A673 (cell line): Measurements from ENCODE around the gene IDI2.

Experiments used
- CTCF ChIP-seq: fragments of 300-800, 200-600 bp; sonication (generic); conservative IDR thresholded peaks from 2 replicates; pipeline ENCODE4 v1.5.1; 2017; ENCODE audit warnings: low read depth, mild to moderate bottlenecking, antibody characterized with exemption, low read length, moderate library complexity, mixed read lengths
- EZH2 ChIP-seq: fragments of 200-600 bp; sonication (generic); IDR thresholded peaks from 2 replicates; pipeline ENCODE4 v1.6.1; 2017; ENCODE audit warnings: borderline replicate concordance, low read depth, mild to moderate bottlenecking, mixed read lengths, antibody characterized with exemption, low read length; ENCODE audit not compliant: poor library complexity, severe bottlenecking

GRCh38 chr10:1036341-1036791 is 10.7 kb upstream of the IDI2 start:
- TF ChIP-seq CTCF (no peak), EZH2 (no peak)
